ACHN (cell line): ENCODE data around the gene RHOV.

Experiments
- DNase-seq: peaks from one replicate; pipeline ENCODE4 v3.0.0-alpha.2; 2015
- in situ Hi-C: cut with HindIII; loops from 2 replicates; pipeline ENCODE4 v1.10.0; 2017; ENCODE audit warnings: low sequenced_read_pairs, low pct_ligation_motif_present, low pct_unique_long_range_greater_than_20kb

RHOV gene

GRCh38 chr15:40906091-40906990 lies 32.3 kb upstream of the RHOV start:
- DNase-seq: peak; percentile 82
- in situ Hi-C loops: no loop called here

- in situ Hi-C loops: no loop called here
- DNase-seq: no peak
These were observed 30.6 kb upstream of the RHOV start for GRCh38 chr15:40904552-40905201.

GRCh38 chr15:40902605-40903561 lies 28.8 kb upstream of the RHOV start:
- in situ Hi-C loops: no loop called here
- no peak for DNase-seq

GRCh38 chr15:40901053-40901443 lies 27.0 kb upstream of the RHOV start:
- DNase-seq: no peak
- in situ Hi-C loops: no loop called here

- in situ Hi-C loops: no loop called here
- DNase-seq: no peak
These were observed 26.4 kb upstream of the RHOV start for GRCh38 chr15:40900256-40901052.

GRCh38 chr15:40899536-40900207 lies 25.6 kb upstream of the RHOV start:
- DNase-seq: no peak
- in situ Hi-C loops: no loop called here

GRCh38 chr15:40894681-40895448 lies 20.8 kb upstream of the RHOV start:
- in situ Hi-C loops: no loop called here
- DNase-seq: peak; percentile 85

- in situ Hi-C loops: no loop called here
- peak; percentile 93 for DNase-seq
These were observed 20.0 kb upstream of the RHOV start, which contains the start of gene VPS18 for GRCh38 chr15:40893733-40894680. TSS of gene VPS18 (plus strand) at chr15:40894450. CDS start at chr15:40894769, 319 bp downstream.

GRCh38 chr15:40893019-40893670 lies 19.1 kb upstream of the RHOV start:
- DNase-seq: no peak
- in situ Hi-C loops: no loop called here

GRCh38 chr15:40892447-40893012 lies 18.5 kb upstream of the RHOV start:
- in situ Hi-C loops: no loop called here
- no peak for DNase-seq

GRCh38 chr15:40891810-40892446 lies 17.9 kb upstream of the RHOV start:
- in situ Hi-C loops: no loop called here
- peak; percentile 58 for DNase-seq

- in situ Hi-C loops: no loop called here
- DNase-seq: no peak
These were observed 17.1 kb upstream of the RHOV start for GRCh38 chr15:40891138-40891537.

- in situ Hi-C loops: no loop called here
- no peak for DNase-seq
These were observed 15.1 kb upstream of the RHOV start for GRCh38 chr15:40889112-40889511.

GRCh38 chr15:40886586-40886985 lies 12.6 kb upstream of the RHOV start:
- DNase-seq: no peak
- in situ Hi-C loops: no loop called here

GRCh38 chr15:40881351-40881750 lies 7.3 kb upstream of the RHOV start:
- DNase-seq: no peak
- in situ Hi-C loops: no loop called here
